Transverse colon (tissue), 4 donors: ENCODE measurements around the gene CCDC32.

Experiments
- CTCF ChIP-seq, 5 experiments: fragments of 200-600 bp in 3 of 5; fragments of 450-650 bp in 2 of 5; sonication (generic) in 3 of 5; IDR thresholded peaks; 1 replicate in 2 of 5; 2 replicates in 3 of 5; pipeline ENCODE4 v1.5.1; 2016 to 2017; ENCODE audit warnings: antibody characterized with exemption in 5 of 5, inconsistent platforms in 3 of 5, mild to moderate bottlenecking in 2 of 5, moderate library complexity in 1 of 5
- POLR2AphosphoS5 ChIP-seq, 3 donors: sonication (generic); formaldehyde crosslinking; IDR thresholded peaks; one replicate each; pipeline ENCODE4 v1.6.1; 2016; ENCODE audit warnings: antibody characterized with exemption in 3 of 3

- TF ChIP-seq POLR2AphosphoS5 (IDR thresholded peaks at IDR 0.05) (no peak), CTCF (IDR thresholded peaks at IDR 0.05) (no peak)
Measured at GRCh38 chr15:40550341-40551037, 14.4 kb downstream of the CCDC32 start.
